Measurements from ENCODE around the gene ABITRAM.

GRCh38 chr9:108953983-108954574 is 19.9 kb downstream of the ABITRAM start:
- TF ChIP-seq POLR2A (IDR thresholded peaks at IDR 0.05) (no peak), CTCF (IDR thresholded peaks at IDR 0.05) (peak; percentile 71 to 78 (median 76))
